22Rv1 (cell line): ENCODE data around the gene GABBR2.

Experiments used
- ZFX ChIP-seq: fragments of 450-650 bp; IDR thresholded peaks from 2 replicates; pipeline ENCODE4 v1.6.1; 2017; ENCODE audit warnings: antibody characterized with exemption, borderline replicate concordance
- TF ChIP-seq, protein P1 (sequence below): fragments of 450-650 bp; IDR thresholded peaks from 2 replicates; pipeline ENCODE4 v1.5.1; 2017; ENCODE audit warnings: mild to moderate bottlenecking

DNA sequence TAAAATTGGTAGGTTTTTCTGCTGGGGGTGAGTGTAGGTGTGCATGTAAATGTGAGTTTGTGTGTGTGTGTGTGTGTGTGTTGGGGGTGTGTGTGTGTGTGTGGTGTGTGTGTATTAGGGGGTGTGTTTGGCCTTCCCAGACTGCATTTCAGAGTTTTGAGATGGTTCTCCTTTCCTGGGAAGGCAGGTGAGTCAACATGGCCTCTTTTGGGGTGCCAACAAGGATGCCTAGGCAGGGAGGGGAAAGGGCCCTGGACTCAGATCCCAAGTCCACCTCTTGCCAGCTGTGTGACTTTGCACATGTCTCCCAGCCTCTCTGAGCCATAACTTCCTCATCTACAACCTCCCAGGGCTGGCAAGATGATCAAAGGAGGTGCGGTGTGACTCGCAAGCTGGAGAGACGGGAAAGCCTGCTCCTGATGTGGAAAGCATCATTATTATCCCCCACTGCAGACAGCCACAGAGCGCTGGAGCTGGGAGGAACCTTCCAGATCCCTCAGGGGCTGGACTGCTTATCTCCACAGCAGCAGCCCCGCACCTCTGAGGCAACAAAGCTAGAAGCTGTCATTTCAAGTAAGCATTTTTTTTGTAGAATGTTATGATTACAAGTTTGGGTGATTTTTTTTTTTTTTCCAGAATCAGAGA, 389.8 kb downstream of the GABBR2 start:
- TF ChIP-seq, protein P1, sequence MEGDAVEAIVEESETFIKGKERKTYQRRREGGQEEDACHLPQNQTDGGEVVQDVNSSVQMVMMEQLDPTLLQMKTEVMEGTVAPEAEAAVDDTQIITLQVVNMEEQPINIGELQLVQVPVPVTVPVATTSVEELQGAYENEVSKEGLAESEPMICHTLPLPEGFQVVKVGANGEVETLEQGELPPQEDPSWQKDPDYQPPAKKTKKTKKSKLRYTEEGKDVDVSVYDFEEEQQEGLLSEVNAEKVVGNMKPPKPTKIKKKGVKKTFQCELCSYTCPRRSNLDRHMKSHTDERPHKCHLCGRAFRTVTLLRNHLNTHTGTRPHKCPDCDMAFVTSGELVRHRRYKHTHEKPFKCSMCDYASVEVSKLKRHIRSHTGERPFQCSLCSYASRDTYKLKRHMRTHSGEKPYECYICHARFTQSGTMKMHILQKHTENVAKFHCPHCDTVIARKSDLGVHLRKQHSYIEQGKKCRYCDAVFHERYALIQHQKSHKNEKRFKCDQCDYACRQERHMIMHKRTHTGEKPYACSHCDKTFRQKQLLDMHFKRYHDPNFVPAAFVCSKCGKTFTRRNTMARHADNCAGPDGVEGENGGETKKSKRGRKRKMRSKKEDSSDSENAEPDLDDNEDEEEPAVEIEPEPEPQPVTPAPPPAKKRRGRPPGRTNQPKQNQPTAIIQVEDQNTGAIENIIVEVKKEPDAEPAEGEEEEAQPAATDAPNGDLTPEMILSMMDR: no peak
- no peak for TF ChIP-seq ZFX
